ENCODE measurements around the gene ZNF451.

DNA sequence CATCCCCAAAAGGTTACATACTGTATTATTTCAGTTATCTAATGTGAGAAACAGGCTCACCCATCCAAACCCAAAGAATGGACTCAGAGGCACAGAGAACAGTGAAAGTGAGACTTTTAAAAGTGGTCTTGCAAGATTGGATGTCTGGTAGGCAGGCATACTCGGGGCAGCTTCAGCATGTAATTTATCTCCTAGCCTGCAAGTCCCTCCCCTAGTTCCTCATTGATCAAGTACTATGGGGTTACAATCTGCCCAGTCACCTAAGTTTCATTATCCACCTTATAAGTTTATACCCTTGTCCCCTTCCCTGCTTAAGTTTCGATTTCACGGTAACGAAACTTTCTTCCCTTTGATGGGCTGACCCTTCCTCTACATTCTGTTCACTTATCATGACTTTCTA lies 20.8 kb upstream of the ZNF451 start:
- TF ChIP-seq POLR2AphosphoS5 (IDR thresholded peaks at IDR 0.05; ENCODE audit: low read depth, low read length) (no peak), POLR2A (IDR thresholded peaks at IDR 0.05; ENCODE audit: low read depth, low read length) (no peak), SPI1 (IDR thresholded peaks at IDR 0.05; ENCODE audit: low read depth, low read length) (no peak), POU2F2 (IDR thresholded peaks at IDR 0.05; ENCODE audit: low read depth, low read length) (no peak), TAF1 (IDR thresholded peaks at IDR 0.05; ENCODE audit: low read depth, low read length) (no peak)
